Stimulated activated CD8-positive, alpha-beta memory T cell treated with anti-CD3 and anti-CD28 coated beads, Interleukin-2, amount 100 ng/mL, for 1 hour (primary cell): ENCODE measurements around the gene WDCP.
"Not testable (repeated sequence)": the region's sequence is repeated elsewhere in the genome, so short reads cannot be mapped to it uniquely, and the experiment has no call there.

ENCODE experiments used
- DNase-seq, 2 donors: peaks; one replicate each; pipeline ENCODE4 v3.0.0-alpha.2; 2020; ENCODE audit warnings: low read depth in 2 of 2

The WDCP gene

DNA sequence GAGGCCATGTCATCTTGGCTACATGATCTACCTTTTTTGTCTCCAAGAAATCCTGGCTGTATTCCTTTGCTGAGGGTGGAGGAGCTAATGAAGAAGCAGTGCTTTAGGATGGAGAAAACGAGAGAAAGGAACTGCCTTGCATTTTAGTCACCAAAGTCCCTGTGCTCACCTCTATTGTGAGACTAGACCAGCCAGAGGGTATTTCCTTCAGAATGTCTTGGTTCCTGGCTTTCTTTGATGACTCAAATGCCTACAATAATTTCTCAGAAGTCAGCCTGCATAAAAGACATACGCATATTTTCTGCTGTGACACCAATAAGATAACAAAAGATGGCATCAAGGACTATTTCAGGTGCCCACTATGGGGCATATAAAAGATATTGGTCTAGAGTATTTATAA, 18.1 kb upstream of the WDCP start:
- DNase-seq = no peak

- DNase-seq = no peak
These were observed 11.5 kb upstream of the WDCP start for GRCh38 chr2:24058564-24059271.

- DNase-seq = no peak
These were observed 8.6 kb upstream of the WDCP start for GRCh38 chr2:24055750-24056149.

DNA sequence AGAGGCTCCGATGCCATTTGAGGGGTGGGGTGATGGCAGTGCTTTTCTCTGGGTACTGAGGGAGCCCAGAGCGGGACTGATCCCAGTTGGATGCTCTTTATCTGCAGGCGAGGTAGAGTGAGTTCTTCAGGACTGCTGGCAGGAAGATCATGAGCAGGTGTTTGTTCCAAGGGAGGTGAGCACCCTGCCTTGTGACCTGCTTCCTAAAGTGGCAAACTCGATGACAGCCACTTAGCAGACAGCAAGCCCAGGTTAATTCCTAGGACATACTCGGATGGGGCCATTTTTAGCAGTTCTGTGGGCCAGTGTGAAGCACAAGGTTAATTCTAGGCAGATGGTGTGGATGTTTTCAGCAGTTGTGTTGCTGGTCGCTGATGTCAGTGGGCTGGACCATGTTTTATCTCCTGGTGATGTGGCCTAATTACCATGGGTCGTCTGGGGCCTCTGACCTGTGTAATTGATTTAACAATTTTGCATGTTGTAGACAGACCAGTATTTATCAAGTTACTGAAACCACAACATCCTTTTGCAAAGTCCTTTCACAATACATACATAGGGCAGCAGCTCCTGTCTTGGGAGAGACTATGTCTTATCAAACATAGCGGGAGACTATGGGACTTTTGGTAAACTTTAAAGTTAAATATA, 7.3 kb upstream of the WDCP start:
- no peak for DNase-seq

GRCh38 chr2:24052951-24053350, 5.8 kb upstream of the WDCP start:
- DNase-seq = no peak

DNA sequence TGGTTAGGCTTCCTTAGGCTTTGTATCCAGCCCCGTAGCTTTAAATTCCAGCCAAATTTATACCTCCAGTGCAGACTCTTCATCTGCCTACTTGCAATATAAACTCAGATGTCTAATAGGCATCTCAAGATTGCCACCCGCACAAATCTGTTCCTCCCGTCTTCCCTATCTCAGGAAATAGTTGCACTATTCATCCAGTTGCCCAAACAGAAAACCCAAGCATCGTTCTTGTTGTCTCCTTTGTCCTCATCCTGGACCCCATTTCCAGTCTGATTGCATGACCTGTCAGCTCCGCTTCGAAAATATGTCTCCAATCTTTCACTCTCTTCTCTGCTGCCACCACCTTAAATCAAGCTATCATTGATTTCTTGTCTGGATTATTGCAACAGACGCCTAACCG, 4.6 kb upstream of the WDCP start:
- DNase-seq = no peak

DNA sequence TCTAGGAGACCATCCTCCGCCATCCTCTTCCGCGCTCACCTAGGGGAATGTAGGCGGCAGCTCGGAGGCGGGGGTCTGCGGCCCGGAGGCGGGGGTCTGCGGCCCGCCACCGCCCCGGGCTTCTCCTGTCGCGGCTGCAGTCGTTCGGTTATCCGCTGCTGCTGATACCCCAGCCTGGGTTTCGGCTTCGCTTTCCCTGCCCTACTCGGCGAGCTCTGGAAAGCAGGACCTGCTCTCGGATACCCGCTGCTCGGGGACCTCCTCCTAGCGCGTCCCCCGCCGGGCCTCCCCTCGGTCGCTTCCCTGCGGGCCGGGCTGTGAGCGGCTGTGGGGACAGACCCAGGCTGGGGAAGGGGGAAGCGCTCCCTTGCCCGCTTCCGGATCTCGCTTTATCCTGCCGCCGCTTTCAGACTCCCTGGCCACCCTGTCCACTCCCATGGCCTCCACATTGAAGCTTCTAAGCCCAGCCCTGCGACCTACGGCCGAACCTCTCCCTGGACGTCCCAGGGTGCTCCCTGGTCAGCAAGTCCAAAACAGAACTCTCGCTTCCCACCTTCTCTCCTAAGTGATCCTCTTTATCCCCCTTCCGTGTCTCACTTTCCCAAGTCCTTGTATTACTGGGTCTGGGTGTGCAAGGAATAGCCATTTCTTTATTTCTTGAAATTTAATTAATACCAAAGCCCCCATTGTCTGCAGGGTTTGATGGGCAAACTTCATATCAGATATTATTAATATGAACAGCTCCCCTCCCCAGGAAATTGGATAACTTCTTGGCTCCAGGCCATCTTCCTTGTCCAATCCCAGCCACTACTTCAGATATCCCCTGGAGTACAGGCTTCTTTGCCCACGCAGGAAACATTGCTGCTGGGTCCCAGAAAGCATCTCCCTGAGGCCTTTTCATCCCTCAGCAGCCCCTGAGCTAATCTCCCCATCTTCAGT, 3.1 kb upstream of the WDCP start:
- DNase-seq = no peak

DNA sequence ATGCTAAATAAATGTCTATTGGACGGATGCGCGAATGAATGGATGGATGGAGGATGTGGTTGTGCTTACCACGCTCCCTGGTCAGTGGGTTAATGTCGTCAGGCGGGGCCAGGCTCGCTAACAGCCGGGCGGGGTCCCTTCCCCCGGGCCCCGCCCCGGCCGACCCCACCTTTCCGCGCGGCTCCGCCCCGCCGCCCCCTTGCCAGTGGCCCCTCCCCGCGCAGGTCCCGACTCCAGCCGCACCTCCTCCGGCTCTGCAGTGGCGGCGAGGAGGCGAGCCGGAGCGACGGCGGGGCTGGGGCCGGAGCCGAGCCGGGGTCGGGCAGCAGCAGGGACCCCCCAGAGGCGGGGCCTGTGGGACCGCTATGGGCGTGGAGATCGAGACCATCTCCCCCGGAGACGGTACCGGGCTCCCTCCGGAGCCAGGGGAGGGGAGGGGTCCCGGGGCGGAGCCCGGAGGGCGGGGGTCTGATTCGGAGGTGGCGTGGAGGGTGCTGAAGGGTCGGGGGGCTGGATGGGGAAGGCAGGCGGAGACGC, 2.4 kb upstream of the WDCP start, which contains the start of gene FKBP1B:
Gene FKBP1B (plus strand): TSS at position 257 of the 537 bp plus-strand sequence. CDS start 109 bp downstream, at position 366.
- DNase-seq = peak in 1 of 2 donors; percentile 23

DNA sequence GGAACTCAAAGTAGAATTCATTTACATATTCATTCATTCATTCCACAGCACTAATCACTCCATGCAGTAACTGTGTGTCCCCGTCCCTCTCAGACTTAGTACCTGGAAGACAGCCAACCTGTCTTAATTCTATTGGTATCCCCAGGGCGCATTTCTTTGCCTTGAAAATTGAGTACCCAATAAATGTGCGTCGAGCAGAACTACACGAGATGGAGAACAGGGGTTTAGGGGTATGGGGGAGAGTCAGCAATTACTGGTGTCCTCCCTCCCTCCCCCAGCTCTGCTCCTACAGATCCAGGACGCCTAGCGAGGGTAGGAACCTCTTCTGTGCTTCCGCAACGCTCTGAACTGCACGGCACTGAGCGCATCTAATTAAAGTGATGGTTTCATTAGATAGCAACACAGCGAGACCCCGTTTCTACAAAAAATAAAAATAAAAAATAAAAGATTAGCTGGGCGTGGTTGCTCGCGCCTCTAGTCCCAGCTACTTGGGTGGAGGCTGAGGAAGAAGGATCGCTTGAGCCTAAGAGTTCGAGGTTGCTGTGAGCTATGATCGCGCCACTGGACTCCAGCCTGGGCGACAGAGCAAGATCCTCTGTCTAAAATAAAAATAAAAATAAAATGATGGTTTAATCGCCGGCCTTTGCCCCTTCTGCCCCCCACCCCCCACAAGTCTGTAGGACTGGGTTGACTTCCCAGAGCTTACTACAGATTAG, 1.7 kb upstream of the WDCP start:
- no peak for DNase-seq

- DNase-seq = no peak
These were observed 477 bp upstream of the WDCP start for GRCh38 chr2:24047703-24048033.

DNA sequence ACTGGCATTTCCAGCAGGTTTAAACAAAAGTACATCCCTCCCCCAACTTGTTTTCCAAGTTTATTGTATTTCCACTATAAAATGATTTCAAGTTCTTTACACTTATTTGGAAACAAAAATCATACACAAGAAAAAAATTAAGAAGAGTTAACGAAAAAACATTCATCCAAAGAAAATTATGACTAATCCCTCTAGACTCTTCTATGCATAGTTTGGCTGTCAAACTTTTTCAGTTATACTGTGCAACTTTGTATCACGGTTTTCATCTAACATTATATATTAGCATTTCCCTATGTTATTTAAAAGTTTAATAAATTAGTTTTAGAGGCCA, 627 bp downstream of the WDCP start:
- no peak for DNase-seq

DNA sequence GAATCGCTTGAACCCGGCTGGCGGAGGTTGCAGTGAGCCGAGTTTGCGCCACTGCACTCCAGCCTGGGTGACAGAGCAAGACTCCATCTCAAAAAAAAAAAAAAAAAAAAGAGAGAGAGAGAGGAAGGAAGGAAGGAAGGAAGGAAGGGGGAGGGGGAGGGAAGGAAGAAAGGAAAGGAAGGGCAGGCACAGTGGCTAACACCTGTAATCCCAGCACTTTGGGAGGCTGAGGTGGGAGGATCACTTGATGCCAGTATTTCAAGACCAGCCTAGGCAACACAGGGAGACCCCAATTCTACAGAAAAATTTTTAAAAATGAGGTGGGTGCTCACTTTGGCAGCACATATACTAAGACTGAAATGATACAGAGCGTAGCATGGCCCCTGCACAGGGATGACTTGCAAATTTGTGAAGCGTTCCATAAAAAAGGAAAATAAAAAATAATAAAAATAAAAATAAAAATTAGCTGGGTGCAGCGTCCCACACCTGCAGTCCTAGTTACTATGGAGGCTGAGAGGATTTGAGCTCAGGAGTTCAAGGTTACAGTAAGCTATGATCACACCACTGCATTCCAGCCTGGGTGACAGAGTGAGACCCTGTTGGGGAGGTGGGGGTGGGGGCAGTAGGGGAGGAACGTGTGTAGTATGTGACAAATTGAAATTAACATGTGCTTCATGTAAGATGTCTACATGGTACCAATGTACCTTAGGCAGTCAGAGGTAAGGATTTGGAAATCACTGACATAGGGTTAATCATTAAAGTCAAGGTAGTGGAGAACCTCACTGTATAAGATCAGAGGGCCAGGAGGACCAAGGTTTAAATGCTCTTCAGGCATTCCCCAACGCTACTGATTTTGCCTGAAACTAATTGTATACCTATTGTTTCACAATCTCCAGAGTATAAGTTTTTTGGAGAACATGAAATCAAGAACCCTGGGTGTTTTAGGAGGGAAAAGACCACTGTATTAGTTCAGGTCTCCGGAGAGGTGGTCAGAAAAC, 1.4 kb downstream of the WDCP start:
- no peak for DNase-seq

DNA sequence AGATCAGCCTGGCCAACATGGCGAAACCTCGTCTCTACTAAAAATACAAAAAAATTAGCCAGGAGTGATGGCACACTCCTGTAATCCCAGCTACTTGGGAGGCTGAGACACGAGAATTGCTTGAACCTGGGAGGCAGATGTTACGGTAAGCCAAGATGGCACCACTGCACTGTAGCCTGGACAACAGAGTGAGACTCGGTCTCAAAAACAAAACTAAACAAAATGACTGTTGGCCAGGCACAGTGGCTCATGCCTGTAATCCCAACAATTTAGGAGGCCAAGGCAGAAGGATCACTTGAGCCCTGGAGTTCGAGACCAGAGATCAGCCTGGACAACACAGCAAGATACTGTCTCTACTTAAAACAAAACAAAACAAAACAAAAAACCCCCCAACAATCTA, 4.1 kb downstream of the WDCP start:
- not testable (repeated sequence) for DNase-seq

DNA sequence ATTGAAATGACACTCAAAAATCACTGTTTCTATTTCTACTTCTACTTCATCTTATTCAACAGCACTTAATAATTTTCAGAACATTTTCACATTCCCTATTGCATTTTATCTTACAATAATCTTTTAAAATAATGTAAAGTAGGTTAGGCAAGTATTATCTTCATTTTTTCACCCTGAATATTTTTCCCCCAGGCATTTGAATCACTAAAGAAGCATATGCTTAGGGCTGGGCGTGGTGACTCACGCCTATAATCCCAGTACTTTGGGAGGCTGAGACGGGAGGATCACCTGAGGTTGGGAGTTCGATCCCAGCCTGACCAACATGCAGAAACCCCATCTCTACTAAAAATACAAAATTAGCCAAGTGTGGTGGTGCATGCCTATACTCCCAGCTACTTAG, 6.7 kb downstream of the WDCP start:
- no peak for DNase-seq

DNA sequence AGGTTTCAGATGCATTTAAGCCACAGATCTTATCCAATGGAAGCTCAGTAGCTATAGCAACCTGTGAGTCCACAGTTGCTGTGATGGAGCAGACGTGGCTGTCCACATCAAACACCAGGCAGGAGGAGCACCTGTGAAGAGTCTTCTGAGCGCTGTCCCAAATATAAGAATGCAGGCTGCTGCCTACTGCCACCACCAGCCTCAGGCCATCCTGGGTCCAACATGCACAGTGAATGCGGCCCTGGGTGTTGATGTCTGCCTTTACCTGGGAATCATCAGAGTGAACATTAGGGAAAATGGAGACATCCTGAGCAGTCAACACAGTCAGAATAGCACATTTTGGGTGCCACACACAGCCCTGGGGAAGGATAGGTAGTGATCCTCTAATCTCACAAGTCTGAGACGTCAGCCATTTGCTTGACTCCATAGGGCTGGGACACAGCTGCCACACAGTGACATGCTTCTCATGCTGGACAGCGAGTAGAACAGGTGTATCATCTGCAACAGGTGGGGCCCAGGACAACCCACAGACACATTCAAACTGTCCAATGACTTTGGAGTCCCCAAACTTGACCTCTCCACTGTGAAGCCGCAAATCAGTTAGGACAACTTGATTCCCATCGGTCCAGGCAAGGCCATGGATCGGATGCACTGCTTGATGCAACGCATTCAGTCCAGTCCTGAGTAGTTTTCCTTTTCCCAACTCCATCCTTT, 8.2 kb downstream of the WDCP start:
- DNase-seq = no peak

DNA sequence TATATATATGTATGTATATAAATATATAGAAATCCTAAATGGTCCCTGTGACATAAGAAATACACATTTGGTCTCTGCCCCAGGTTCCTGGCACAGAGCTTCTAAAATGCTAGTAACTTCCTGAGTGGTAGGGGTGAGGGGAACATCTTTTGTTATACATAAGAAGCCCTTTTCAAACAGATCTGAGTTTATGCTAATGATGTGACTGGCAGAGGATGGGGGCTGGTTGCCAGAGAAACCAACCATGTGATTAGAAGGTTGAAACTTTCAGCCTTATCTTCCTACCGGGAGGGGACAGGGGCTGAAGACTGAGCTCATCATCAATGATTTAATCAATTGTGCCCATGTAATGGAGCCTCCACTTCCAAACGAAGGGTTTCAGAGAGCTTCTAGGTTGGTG, 21.0 kb downstream of the WDCP start:
- no peak for DNase-seq

DNA sequence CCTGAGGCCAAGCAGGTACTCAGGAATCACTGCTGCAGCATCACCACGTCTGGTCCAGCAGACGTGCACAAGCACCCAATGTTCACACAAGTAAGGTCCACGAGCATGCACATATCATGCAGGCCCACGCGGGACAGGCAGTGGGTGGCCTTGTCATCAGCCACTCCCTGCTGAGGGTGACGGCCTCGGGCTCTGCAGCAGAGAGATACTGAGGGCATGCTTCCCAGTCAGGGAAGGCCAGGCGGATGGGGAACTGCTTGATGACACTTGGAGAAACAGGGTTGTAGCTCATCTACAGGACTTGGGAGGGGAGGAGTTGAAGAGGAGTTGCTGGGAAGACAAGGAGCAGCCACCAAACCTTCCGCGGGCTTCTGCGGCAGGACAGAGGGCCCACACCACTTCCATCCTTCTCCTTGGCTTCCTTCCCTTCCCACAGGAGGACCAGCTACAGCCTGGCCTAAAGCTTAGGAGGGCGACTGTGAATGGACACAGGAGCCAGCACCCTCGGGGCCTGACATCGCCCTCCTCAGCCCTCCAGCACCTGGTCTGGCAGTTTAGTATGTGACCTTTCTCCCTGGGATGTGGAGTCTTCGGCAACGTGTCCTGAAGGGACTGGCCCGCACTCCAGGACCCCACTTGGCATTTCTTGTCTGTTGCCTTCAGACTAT, 22.1 kb downstream of the WDCP start:
- no peak for DNase-seq

- DNase-seq = no peak
These were observed 23.2 kb downstream of the WDCP start for GRCh38 chr2:24024018-24024417.

DNA sequence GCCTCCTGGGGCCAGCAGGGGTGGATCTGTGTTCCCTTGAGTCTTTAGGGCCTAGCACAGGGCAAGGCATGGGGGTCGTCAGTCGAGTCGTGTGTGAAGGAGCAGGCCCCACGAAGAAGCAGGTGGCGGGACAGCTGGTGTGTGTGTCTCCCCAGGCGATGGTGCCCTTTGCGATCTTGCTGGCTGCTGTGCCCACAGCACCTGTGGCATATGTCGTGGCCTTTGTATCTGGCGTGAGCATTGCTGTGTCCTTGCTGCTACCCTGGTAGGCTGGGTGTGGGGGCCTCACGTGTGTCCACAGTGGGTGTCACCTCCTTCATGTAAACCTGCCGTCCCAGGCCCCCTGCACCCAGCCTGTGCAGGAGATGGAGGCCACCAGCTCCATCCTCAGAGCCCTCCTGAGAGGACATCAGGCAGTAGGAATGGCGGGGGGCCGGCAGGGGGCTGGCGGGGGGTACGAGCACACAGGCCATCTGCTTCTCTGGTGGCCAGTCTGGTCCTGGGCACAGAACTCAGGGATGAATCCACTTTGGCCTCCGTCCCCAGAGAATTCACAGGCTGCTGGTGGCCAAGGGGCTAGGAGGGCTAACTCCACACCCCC, 24.1 kb downstream of the WDCP start:
- DNase-seq = no peak
